Heart left ventricle (tissue), 16 donors: ENCODE measurements around the gene NAB1. TPM values are rescaled to one million over a fixed set of nuclear protein-coding genes. Genes with fewer than 3 reads are reported as not detected.

ENCODE experiments used
- ATAC-seq, 4 donors: fragments of 200-7000 bp; cut with Tn5 transposase; one replicate each; pipeline ENCODE4 v1.9.1; 2020 to 2022; ENCODE audit warnings: moderate library complexity in 4 of 4, mild to moderate bottlenecking in 3 of 4, moderate number of reproducible peaks in 1 of 4
- DNase-seq, 5 donors: peaks; one replicate each; pipeline ENCODE4 v3.0.0-alpha.2; 2020
- H3K27ac ChIP-seq, 12 donors: fragments of 200-600 bp; sonication (generic) in 4 of 12; one replicate each; pipeline versions ENCODE4 v1.5.0 to v1.8.0; 2016 to 2022; ENCODE audit warnings: mild to moderate bottlenecking in 2 of 12
- H3K27me3 ChIP-seq, 9 donors: fragments of 200-600 bp; sonication (generic) in 2 of 9; one replicate each; pipeline versions ENCODE4 v1.5.1 to v1.8.0; 2016 to 2022; ENCODE audit warnings: mild to moderate bottlenecking in 3 of 9
- H3K36me3 ChIP-seq, 9 donors: fragments of 200-600 bp; sonication (generic) in 2 of 9; one replicate each; pipeline versions ENCODE4 v1.5.0 to v1.8.0; 2018 to 2022; ENCODE audit warnings: mild to moderate bottlenecking in 2 of 9
- H3K4me1 ChIP-seq, 12 donors: fragments of 200-600 bp; sonication (generic) in 4 of 12; one replicate each; pipeline versions ENCODE4 v1.5.0 to v1.8.0; 2016 to 2022; ENCODE audit warnings: mild to moderate bottlenecking in 3 of 12
- H3K4me3 ChIP-seq, 12 donors: fragments of 200-600 bp; sonication (generic) in 4 of 12; one replicate each; pipeline versions ENCODE4 v1.5.0 to v1.8.0; 2017 to 2022; ENCODE audit warnings: mild to moderate bottlenecking in 9 of 12, moderate library complexity in 4 of 12
- H3K9me3 ChIP-seq, 12 donors: fragments of 200-600 bp; sonication (generic) in 4 of 12; one replicate each; pipeline versions ENCODE4 v1.5.0 to v1.8.0; 2016 to 2022; ENCODE audit warnings: mild to moderate bottlenecking in 1 of 12
- POLR2A ChIP-seq, 2 donors: fragments of 450-650 bp; IDR thresholded peaks; one replicate each; pipeline ENCODE4 v1.6.1; 2017; ENCODE audit warnings: antibody characterized with exemption in 2 of 2, mild to moderate bottlenecking in 2 of 2, moderate library complexity in 2 of 2
- WGBS, 4 donors: extraction: QIAGEN DNeasy Blood & Tissue Kit in 2 of 4; methylation state at CpG; one replicate each; pipeline versions ENCODE4 v1.1.5 to v1.1.7; 2013 to 2018; 5-methylcytosine and 5-hydroxymethylcytosine counted together
- intact Hi-C, 10 donors: fragments of 100-400 bp; cut with DNase I; formaldehyde crosslinking; loops; one replicate each; pipeline versions ENCODE4 v1.11.1 to v1.14.2; 2022
- polyA plus RNA-seq, 2 donors: library from polyadenylated mRNA; stranded (reverse); fragments of 200-250 nt; gene quantifications; one replicate each; pipeline ENCODE4 v1.2.3, GENCODE V29; 2013
- total RNA-seq, 9 donors: library from RNA; depleted of rRNA in 2 of 9; stranded (reverse); fragments of >200 nt in 2 of 9; fragmentation: NEBNext Ultra II Directional in 3 of 9; extraction: Animal tissue kit (Norgen Biotek cat#: 25700) in 3 of 9; gene quantifications; one replicate each; pipeline versions ENCODE4 v1.1.0 to v1.2.4, GENCODE V29; 2016 to 2023
- TF ChIP-seq, protein P1 (sequence below), 12 donors: fragments of 200-600 bp; sonication (generic) in 4 of 12; IDR thresholded peaks; one replicate each; pipeline versions ENCODE4 v1.5.0 to v1.8.0; 2018 to 2022; ENCODE audit warnings: antibody characterized with exemption in 12 of 12, mild to moderate bottlenecking in 5 of 12
- donor health status: ischemic (EF 13 %, LVEDD 7.1; RV severe dilation, severe dysfunction).
- donor health status: healthy with polysubstance abuse.
- donor health status: DM: no; HTN: yes; CAD: no.
- donor health status: DM: no; HTN: no; CAD: no.
- donor health status: ischemic (EF 25% LVEDD 6.9; RV normal size, moderate dysfunction).
- donor health status: ischemic (EF 25% LVEDD 5.7; RV mildly dilated, moderate dysfunction).
- donor health status: healthy.
- donor health status: DM: yes; HTN: yes; CAD: no.
- donor health status: ischemic (EF 35%, LVEDD 5.7; RV mildly dilated, moderate dysfunction).
- donor health status: nonischemic (EF 11% LVEDD 7.7; RV severe dilation, severe dysfunction).
- donor health status: DM: yes; HTN: yes; CAD: no.
- donor health status: PGD.
- donor health status: ischemic (EF 29% LVEDD 5.4; RV normal size, mild dysfunction).
- donor health status: nonischemic (EF 23%, LVEDD 6.1; RV moderate dilation, normal function).

The NAB1 gene
- total and polyA plus RNA-seq, 11 donors, result 10.1 to 41.8 (median 29.1) TPM

DNA sequence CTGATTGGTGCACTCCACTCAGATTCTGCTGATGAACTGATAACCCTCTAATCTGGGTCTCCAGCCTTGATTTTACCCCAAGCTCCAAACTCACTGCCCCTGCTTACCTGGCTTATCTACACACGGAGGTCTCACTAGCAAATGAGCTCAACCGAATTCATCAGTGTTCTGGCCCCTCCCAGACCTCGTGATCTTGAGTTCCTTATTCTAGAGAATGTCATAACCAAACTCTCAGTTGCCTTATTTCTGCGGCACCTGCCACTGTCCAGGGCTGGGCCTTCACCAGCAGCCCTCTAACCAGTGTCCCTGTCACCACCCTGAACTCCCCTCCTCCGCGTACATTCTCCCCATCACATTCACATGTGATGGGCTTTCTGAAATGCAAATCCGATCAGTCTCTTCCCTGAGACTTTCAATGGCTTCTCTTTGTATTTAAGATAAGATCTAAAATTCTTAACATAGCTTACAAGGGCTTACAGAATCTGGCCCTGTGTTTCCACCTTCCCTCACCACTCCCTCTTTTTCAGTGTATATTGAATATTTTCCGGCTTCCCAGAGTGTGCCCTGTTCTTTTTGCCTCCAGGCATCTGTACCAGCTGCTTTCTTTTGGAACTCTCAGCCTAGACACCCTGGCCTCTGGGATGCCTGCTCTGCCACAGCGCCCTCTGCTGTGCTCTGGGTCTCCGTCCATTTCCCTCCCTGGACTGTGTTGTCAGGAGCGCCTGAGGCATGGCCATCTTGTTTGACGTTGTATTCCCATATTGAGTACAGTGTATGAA is 31.1 kb downstream of the NAB1 start:
- ATAC-seq (peak in 3 of 4 donors; percentile 52 to 72 (median 71)), DNase-seq (peak in 3 of 5 donors; percentile 27 to 66 (median 37))
- Histone ChIP-seq H3K27me3 (no peaks in the 10 kb centered on the region), H3K36me3 (peaks cover 0 to 29% (median 16%) of the 10 kb centered on the region in 9 donors), H3K4me1 (peaks cover 0 to 63% (median 27%) of the 10 kb centered on the region in 12 donors), H3K27ac (peak overlapping the region in 2 of 12 donors; percentile 1 to 56), H3K4me3 (no peak overlapping the region), H3K9me3 (no peaks in the 10 kb centered on the region)
- intact Hi-C loops, result loop anchor here in 1 of 10 donors (10.0 kb wide), 1 partner anchor 305 kb away; no protein-coding TSS in a partner anchor
- TF ChIP-seq, protein P1, sequence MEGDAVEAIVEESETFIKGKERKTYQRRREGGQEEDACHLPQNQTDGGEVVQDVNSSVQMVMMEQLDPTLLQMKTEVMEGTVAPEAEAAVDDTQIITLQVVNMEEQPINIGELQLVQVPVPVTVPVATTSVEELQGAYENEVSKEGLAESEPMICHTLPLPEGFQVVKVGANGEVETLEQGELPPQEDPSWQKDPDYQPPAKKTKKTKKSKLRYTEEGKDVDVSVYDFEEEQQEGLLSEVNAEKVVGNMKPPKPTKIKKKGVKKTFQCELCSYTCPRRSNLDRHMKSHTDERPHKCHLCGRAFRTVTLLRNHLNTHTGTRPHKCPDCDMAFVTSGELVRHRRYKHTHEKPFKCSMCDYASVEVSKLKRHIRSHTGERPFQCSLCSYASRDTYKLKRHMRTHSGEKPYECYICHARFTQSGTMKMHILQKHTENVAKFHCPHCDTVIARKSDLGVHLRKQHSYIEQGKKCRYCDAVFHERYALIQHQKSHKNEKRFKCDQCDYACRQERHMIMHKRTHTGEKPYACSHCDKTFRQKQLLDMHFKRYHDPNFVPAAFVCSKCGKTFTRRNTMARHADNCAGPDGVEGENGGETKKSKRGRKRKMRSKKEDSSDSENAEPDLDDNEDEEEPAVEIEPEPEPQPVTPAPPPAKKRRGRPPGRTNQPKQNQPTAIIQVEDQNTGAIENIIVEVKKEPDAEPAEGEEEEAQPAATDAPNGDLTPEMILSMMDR (IDR thresholded peaks at IDR 0.05), result peak; percentile 28 to 63 (median 44)
- no peak for TF ChIP-seq POLR2A (IDR thresholded peaks at IDR 0.05)
- 82 to 85% (median 83%) methylated on average over 12 of the region's 12 CpGs for WGBS, 4 donors

DNA sequence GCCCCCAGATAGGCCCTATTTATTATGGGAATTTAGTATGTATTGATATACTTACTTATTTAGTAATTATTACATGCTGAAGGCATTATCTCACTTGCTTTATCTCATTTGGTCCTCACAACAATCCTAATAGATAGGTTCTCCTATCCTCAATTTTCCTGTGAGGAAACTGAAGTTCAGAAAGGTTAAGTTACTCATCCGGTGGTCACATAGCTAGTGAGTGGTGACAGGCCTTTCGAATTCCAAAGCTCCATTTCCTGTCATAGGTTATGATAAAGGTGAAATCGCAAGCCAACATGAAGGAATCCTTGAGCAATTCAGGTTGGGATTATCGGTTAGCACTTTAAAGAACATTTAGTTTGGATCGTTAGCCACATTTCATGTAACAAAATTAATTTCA is 33.3 kb downstream of the NAB1 start:
- Histone ChIP-seq H3K27ac (peak overlapping the region in 3 of 12 donors; percentile 12 to 50 (median 32)), H3K36me3 (peaks cover 0 to 39% (median 29%) of the 10 kb centered on the region in 9 donors), H3K27me3 (no peaks in the 10 kb centered on the region), H3K4me3 (no peak overlapping the region), H3K4me1 (peaks cover 0 to 54% (median 20%) of the 10 kb centered on the region in 12 donors), H3K9me3 (no peaks in the 10 kb centered on the region)
- TF ChIP-seq, protein P1 (IDR thresholded peaks at IDR 0.05), result no peak
- no peak for TF ChIP-seq POLR2A (IDR thresholded peaks at IDR 0.05)
- 53 to 58% (median 55%) methylated on average over 5 of the region's 5 CpGs for WGBS, 4 donors
- intact Hi-C loops, result loop anchor here in 1 of 10 donors (10.0 kb wide), 1 partner anchor 307 kb away; no protein-coding TSS in a partner anchor
- ATAC-seq (no peak), DNase-seq (no peak)

DNA sequence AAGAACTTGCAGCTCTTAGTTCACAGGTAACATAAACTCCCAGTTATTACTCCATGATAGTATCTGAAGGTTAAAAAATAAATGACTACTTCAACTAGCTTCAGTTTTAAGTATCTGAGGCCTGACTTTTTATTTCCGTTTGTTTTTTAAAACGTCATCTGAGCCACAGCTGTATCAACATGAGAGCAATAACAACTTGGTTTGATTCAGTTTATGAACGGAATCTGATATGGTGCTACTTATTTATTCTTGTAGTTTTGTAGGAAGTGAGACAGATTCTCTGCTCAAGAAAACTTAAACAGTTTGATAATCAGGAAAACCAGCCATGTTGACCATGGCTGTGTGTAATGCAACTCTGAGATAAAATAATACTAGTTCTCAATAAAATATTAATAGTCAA is 34.9 kb downstream of the NAB1 start:
- Histone ChIP-seq H3K27me3 (no peaks in the 10 kb centered on the region), H3K4me1 (peaks cover 0 to 37% (median 11%) of the 10 kb centered on the region in 12 donors), H3K9me3 (no peaks in the 10 kb centered on the region), H3K36me3 (peaks cover 0 to 51% (median 45%) of the 10 kb centered on the region in 9 donors), H3K4me3 (no peak overlapping the region), H3K27ac (peak overlapping the region in 7 of 12 donors; percentile 6 to 56 (median 22))
- no peak for TF ChIP-seq POLR2A (IDR thresholded peaks at IDR 0.05)
- TF ChIP-seq, protein P1 (IDR thresholded peaks at IDR 0.05), result no peak
- WGBS, 4 donors, result 59 to 69% (median 62%) methylated on average over 3 of the region's 3 CpGs
- intact Hi-C loops, result loop anchor here in 1 of 10 donors (10.0 kb wide), 1 partner anchor 309 kb away; no protein-coding TSS in a partner anchor
- ATAC-seq (peak in 2 of 4 donors; percentile 40 to 58), DNase-seq (no peak)

DNA sequence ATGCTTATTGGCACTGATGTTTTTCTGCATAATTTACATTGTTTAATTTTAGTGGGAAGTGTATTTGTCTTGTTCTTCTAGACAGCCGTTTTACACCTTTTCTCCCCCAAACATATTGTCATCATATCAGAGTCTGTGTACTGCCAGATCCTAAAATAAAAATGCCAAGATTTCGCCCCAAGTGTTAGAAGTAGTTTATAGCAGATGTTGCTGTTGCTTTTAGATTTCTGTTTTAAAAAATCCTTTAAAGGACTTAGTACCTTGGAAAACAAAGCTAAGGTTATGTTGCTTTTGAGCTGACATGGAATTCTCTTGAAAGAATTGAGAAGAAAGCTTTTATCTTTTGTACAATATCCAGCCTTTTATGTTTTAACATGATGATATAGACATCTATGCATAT is 36.0 kb downstream of the NAB1 start:
- Histone ChIP-seq H3K9me3 (no peaks in the 10 kb centered on the region), H3K36me3 (peaks cover 0 to 60% (median 53%) of the 10 kb centered on the region in 9 donors), H3K27ac (peak overlapping the region in 2 of 12 donors; percentile 32 to 56), H3K4me1 (peaks cover 0 to 29% (median 8%) of the 10 kb centered on the region in 12 donors), H3K27me3 (no peaks in the 10 kb centered on the region), H3K4me3 (no peak overlapping the region)
- no peak for TF ChIP-seq POLR2A (IDR thresholded peaks at IDR 0.05)
- TF ChIP-seq, protein P1 (IDR thresholded peaks at IDR 0.05), result no peak
- no peak for DNase-seq
- WGBS, 4 donors, result 54 to 70% (median 59%) methylated on average over 2 of the region's 2 CpGs
- ATAC-seq, result no peak
- intact Hi-C loops, result loop anchor here in 1 of 10 donors (10.0 kb wide), 1 partner anchor 310 kb away; no protein-coding TSS in a partner anchor
